Stimulated activated memory B cell treated with anti-CD40 and anti-IgM and Interleukin-4, amounts not matched to agents 10 μg/mL and 1 μg/mL and 100 μg/mL, for 72 hours (primary cell): ENCODE measurements around the gene SEC16A.

ENCODE experiments used
- ATAC-seq: fragments of 150-1000 bp; cut with Tn5 transposase; 2 replicates; pipeline ENCODE4 v1.10.0; 2021
- H3K27ac Mint-ChIP-seq: one replicate; pipeline ENCODE4 v1.8.0; 2022; ENCODE audit warnings: mild to moderate bottlenecking, mixed read lengths
- H3K27me3 Mint-ChIP-seq: one replicate; pipeline ENCODE4 v1.8.0; 2022; ENCODE audit warnings: mixed read lengths
- H3K36me3 Mint-ChIP-seq: one replicate; pipeline ENCODE4 v1.8.0; 2022; ENCODE audit warnings: mixed read lengths
- H3K4me1 Mint-ChIP-seq: one replicate; pipeline ENCODE4 v1.8.0; 2022; ENCODE audit warnings: mixed read lengths
- H3K4me3 Mint-ChIP-seq: one replicate; pipeline ENCODE4 v1.8.0; 2022; ENCODE audit warnings: mild to moderate bottlenecking, moderate library complexity, mixed read lengths
- H3K9me3 Mint-ChIP-seq: one replicate; pipeline ENCODE4 v1.8.0; 2022; ENCODE audit warnings: mixed read lengths

The SEC16A gene

DNA sequence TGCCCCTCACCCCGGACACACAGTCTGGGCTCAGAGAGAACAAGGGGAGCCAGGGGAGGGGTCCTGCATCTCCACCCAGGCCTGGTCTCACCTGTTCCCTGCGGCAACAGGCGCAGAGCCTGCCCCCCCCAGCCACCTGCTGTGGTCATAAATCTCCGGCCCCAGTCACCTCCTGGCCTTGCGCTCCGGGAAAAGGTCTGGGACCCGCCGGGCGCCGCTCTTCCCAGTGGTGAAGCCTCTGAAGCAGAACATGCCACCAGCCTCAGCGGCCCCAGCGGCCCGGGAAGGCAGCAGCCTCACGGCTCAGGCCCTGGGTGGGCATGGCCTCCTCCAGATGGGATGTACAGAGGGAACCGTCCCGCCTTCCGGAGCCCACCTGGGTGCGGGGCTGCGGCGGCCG lies 42.4 kb upstream of the SEC16A start:
- no peak overlapping the region for H3K4me3 Mint-ChIP-seq
- peaks cover 24% of the 10 kb centered on the region for H3K4me1 Mint-ChIP-seq
- no peak overlapping the region for H3K27ac Mint-ChIP-seq

DNA sequence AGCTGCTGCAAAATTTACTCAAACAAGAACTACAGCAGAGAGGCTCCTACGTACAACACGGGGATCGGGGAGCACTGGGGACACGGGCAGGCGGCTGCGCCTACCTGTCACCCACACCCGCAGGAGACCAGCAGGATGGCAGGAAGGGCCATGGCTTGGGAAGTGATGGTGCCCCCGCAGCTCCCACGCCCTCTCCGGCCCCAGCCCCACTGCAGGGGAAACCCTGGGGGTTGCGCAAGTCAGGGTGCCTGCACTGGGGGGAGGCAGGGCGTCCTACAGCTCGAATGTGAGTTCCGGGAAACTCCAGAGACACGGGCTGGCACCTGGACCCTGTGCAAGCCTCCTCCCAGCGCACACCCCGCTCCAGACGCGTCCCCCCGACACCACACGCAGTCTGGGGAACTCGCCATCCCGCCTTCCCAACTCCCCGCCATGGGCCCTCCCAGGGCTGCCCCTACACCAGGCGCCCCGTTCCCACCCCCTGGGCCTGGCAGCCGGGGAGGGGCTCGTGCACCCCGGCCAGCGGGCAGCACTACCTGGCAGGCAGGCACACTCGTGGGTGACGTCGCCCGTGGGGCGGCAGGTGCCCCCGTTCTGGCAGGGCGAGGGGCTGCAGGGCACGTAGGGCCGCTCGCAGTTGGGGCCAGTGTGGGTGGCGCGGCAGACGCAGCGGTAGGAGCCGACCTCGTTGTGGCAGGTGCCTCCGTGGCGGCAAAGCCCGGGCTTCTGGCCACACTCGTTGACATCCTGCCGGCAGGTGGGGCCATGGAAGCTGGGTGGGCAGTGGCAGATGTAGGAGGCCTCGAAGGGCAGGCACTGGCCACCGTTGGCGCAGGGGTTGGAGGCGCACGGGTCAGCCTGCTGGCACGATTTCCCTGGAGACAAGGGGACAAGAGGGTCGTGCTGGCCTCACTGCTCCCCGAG lies 39.7 kb upstream of the SEC16A start:
- Mint-ChIP-seq H3K4me3 (no peak overlapping the region), H3K4me1 (peaks cover 4% of the 10 kb centered on the region), H3K27ac (no peak overlapping the region), H3K9me3 (no peaks in the 10 kb centered on the region), H3K27me3 (no peaks in the 10 kb centered on the region), H3K36me3 (peaks cover 14% of the 10 kb centered on the region)
- ATAC-seq: peak; percentile 24

More for the DNA sequence above, 42.4 kb upstream of the SEC16A start:
- no peak for ATAC-seq
- Mint-ChIP-seq H3K27me3 (no peaks in the 10 kb centered on the region), H3K36me3 (peaks cover 8% of the 10 kb centered on the region), H3K9me3 (no peaks in the 10 kb centered on the region)

DNA sequence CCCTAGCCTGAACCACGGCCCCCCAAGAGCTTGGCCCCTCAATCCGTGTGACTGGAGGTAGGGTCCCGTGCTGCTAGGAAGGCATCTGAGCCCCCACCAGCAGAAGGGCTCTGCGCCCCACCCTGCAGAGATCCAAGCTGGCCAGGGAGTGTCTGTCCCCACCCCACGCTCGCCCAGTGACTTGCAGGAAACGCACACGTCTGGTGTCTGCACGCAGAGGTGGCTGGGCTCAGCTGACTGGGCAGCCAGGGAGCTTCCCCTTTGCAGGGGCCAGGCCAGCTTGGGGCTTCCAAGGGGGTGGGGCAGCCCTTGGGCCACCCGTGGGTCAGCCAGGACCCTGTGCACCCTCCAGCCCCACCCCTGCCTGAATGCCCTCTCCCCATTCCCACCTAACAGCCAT lies 38.7 kb upstream of the SEC16A start:
- Mint-ChIP-seq H3K36me3 (peaks cover 18% of the 10 kb centered on the region), H3K27me3 (no peaks in the 10 kb centered on the region), H3K27ac (peak overlapping the region; percentile 35)

DNA sequence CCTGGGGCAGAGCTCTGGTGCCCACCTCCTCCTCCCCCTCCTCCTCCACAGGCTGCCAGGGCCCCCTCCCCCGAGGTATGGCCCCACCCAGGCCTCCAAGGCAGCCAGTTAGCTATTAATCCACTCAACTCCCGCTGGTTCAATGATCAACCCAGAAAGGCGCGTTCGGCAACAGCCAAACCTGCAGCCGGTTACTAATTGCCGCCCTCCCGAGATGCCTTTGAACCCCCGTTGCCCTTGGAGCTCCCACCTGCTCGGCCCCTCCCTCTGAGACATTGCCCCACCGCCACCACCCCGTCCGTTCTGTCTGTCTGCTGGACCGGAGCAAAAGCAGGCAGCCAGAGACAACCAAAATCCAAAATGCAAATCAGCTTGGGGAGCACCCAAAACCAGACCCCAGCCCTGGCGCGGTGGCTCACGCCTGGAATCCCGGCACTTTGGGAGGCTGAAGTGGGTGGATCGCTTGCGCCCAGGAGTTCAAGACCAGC lies 37.3 kb upstream of the SEC16A start:
- Mint-ChIP-seq H3K4me1 (no peaks in the 10 kb centered on the region), H3K27me3 (no peaks in the 10 kb centered on the region), H3K4me3 (no peak overlapping the region), H3K27ac (no peak overlapping the region), H3K36me3 (peaks cover 31% of the 10 kb centered on the region), H3K9me3 (no peaks in the 10 kb centered on the region)
- ATAC-seq: no peak

More for the DNA sequence above, 38.7 kb upstream of the SEC16A start:
- peak; percentile 34 for ATAC-seq
- no peaks in the 10 kb centered on the region for H3K9me3 Mint-ChIP-seq
- H3K4me3 Mint-ChIP-seq: no peak overlapping the region
- peaks cover 4% of the 10 kb centered on the region for H3K4me1 Mint-ChIP-seq

DNA sequence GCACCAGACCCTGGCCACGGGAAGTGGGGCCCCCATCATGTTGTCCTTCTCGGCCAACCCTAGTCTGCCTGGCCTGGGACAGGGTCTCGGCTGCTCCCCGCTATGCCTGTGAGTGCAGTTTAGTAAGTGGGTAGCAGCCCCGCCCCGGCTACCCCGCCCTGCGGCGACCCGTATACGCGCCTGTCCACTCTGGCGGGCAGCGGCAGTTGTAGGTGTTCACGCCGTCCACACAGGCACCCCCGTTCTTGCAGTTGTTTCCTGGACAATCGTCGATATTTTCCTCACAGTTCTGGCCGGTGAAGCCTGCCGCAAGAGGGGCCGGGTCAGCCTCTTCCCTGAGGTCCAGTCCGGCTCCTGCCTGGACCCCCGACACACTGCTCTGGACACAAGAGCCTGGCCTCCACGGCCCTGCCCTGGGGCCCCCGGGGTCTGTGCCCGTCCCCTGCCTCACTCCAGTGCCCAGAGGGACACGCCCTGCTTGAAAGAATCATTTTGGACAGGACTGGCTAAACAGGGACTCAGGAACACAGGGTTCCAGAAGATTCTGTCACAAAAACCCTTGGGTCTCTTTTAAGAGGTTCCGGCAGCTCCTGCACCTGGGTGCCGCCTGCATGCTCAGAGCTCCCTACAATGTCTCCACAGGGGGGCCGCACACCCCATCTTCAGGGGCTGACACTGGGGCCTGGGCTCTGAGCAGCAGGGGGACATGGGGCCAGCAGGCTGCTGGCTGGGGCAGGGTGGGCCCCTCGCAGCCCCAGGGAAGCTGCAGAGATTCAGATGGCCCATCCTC lies 36.6 kb upstream of the SEC16A start:
- H3K4me3 Mint-ChIP-seq: no peak overlapping the region
- H3K4me1 Mint-ChIP-seq: no peaks in the 10 kb centered on the region
- no peak overlapping the region for H3K27ac Mint-ChIP-seq
- no peak for ATAC-seq
- peaks cover 36% of the 10 kb centered on the region for H3K36me3 Mint-ChIP-seq
- H3K9me3 Mint-ChIP-seq: no peaks in the 10 kb centered on the region
- no peaks in the 10 kb centered on the region for H3K27me3 Mint-ChIP-seq

DNA sequence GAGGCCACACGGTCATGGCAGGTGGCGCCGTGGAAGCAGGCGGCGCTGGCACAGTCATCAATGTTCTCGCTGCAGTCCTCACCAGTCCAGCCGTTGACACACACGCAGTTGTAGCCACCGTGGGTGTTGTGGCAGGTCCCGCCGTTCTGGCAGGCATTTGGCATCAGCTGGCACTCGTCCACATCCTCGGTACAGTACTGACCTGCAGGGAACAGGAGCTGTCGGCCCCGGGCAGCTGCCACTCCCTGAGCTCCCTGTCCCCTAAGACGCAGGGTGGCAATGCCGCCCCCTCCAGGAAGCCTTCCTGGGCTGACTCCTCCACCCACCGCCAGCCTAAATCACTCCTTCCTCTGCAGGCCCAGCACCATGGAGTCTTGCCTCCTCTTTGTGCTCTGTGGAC lies 35.8 kb upstream of the SEC16A start:
- Mint-ChIP-seq H3K27me3 (no peaks in the 10 kb centered on the region), H3K36me3 (peaks cover 36% of the 10 kb centered on the region)

DNA sequence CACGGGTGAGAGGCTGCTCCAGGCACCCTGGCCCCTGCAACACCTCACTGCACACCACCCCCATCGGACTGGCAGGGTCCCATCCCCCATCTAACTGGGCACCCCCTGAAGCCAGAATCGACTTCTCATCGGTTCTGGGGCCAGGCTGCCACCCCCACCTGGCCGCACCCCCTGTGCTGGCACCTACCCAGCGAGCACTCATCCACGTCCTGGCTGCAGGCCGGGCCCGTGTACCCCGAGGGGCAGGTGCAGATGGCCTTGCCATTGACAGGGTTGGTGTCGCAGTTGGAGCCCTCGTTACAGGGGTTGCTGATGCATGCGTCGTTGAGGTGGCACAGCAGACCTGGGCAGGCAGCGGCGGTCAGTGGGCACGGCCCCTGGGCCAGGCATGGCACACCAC lies 35.1 kb upstream of the SEC16A start:
- H3K4me3 Mint-ChIP-seq: no peak overlapping the region
- no peaks in the 10 kb centered on the region for H3K9me3 Mint-ChIP-seq
- H3K4me1 Mint-ChIP-seq: no peaks in the 10 kb centered on the region
- H3K27ac Mint-ChIP-seq: no peak overlapping the region
- ATAC-seq: no peak
- H3K27me3 Mint-ChIP-seq: no peaks in the 10 kb centered on the region
- peaks cover 37% of the 10 kb centered on the region for H3K36me3 Mint-ChIP-seq

More for the DNA sequence above, 35.8 kb upstream of the SEC16A start:
- no peak for ATAC-seq
- Mint-ChIP-seq H3K9me3 (no peaks in the 10 kb centered on the region), H3K4me1 (no peaks in the 10 kb centered on the region), H3K27ac (no peak overlapping the region), H3K4me3 (no peak overlapping the region)

DNA sequence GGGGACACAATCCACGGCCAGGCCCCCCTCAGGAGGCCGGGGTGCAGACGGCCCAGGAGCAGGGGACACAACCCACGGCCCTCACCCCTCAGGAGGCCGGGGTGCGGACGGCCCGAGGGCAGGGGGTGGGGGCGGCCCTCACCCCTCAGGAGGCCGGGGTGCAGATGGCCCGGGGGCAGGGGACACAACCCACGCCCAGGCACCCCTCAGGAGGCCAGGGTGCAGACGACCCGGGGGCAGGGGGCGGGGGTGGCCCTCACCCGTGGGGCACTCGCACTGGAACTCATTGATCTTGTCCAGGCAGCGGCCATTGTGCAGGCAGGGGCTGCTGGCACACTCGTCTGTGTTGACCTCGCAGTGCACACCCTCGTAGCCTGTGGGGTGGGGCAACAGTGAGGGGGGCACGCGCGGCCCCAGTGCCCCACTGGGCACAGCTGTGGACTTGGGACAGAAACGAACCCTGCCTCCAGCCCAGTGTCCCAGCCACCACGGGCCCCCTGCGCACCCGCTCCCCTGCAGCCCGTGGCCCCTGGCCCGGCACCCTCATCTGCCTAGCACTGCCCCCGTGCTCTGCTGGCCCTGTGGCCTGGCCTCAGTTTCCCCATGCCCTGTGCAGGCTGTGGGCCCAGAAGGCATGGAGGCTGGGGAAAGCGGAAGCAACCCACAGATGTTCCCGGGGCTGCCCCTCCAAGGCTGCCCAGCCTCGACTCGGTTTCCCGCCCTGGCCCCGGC lies 34.3 kb upstream of the SEC16A start:
- Mint-ChIP-seq H3K9me3 (no peaks in the 10 kb centered on the region), H3K36me3 (peaks cover 36% of the 10 kb centered on the region), H3K4me3 (no peak overlapping the region), H3K27me3 (no peaks in the 10 kb centered on the region), H3K4me1 (no peaks in the 10 kb centered on the region), H3K27ac (no peak overlapping the region)
- ATAC-seq: peak; percentile 52

DNA sequence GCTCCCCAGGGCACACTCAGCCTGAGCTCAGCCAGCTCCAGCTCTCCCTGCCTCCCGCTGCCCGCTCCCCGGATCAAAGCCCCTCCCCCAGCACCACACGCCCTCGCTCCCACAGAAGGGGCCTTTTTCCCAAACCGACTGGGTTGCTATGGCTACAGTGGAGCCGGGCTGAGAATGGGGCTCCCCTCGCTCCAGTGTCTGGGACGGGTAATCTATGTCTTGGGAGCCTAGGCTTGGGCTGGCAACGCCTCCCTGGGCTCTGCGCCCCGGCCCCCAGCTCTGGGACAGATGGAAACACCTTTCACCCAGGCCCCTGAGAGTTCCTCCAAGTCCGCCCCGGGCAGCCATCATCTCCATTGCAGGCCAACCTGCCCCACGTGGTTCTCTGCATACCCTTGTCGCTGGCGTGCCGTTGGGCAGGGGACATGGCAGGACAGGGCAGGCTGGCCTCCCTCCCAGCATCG lies 33.4 kb upstream of the SEC16A start:
- no peaks in the 10 kb centered on the region for H3K4me1 Mint-ChIP-seq
- no peak overlapping the region for H3K27ac Mint-ChIP-seq
- H3K9me3 Mint-ChIP-seq: no peaks in the 10 kb centered on the region
- no peak for ATAC-seq
- peaks cover 38% of the 10 kb centered on the region for H3K36me3 Mint-ChIP-seq
- H3K4me3 Mint-ChIP-seq: no peak overlapping the region
- no peaks in the 10 kb centered on the region for H3K27me3 Mint-ChIP-seq

DNA sequence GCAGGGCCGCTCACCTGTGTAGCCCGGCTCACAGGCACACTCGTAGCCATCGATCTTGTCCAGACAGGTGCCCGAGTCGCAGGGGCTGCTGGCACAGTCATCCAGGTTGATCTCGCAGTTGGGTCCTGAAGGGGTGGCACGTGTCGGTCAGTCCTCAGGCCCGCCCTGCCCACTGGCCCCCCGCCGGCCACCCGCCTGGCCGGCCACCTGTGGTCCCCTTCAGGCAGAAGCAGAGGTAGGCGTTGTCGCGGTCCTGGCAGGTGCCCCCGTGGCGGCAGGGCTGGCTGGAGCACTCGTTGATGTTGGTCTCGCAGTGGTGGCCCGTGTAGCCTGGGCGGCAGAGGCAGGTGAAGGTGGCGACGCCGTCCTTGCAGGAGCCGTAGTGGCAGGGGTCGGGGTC lies 32.4 kb upstream of the SEC16A start:
- no peak for ATAC-seq
- H3K27ac Mint-ChIP-seq: no peak overlapping the region

DNA sequence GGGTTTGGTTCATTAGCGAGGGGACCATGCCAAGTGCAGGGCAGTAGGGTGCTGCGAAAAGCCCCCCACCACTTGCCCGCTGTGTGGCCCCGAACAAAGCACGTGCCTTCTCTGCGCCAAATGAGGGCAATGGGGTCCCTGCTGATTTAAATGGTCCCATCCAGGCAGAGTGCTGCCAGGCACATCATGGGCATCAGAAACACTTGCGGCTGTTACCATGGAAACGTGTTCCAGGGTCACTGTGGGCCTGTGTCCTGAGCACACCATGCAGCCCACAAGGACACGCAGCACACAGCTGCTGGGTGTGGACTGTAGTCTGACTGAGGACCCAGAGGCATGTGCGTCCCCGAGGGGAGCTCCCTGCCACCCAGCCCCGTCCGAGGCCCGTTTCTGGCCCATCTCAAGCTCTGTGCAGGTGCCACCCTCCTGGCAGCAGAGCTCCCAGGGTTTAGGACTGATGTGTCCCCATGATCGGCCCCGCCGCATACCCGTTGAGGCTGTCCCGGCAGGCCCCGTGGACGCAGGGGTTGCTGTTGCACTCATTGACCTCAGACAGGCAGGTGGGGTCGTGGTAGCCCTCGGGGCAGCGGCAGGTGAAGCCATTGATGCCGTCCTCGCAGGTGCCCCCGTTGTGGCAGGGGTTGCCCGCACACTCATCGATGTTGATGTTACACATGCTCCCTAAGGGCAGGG lies 31.3 kb upstream of the SEC16A start:
- H3K9me3 Mint-ChIP-seq: no peaks in the 10 kb centered on the region
- peaks cover 44% of the 10 kb centered on the region for H3K36me3 Mint-ChIP-seq
- no peak overlapping the region for H3K27ac Mint-ChIP-seq

More for the DNA sequence above, 32.4 kb upstream of the SEC16A start:
- Mint-ChIP-seq H3K9me3 (no peaks in the 10 kb centered on the region), H3K27me3 (no peaks in the 10 kb centered on the region), H3K4me1 (no peaks in the 10 kb centered on the region), H3K4me3 (no peak overlapping the region), H3K36me3 (peaks cover 44% of the 10 kb centered on the region)

DNA sequence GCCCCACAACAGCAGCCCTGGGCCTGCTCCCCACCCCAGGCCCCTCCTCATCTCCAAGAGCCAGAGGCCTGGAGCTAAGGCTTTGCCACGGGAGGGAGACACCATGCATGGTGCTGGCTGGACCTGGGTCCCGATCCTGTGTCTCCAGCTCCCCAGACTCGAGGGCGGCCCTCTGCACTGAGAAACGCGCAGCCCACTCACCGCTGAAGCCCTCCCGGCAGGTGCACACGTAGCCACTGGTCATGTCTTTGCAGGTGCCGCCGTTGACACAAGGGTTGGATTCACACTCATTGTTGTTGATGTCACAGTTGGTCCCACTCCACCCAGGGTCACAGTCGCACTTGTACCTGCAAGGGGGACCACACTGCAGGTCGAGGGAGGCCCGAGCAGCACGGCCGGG lies 30.4 kb upstream of the SEC16A start:
- ATAC-seq: no peak
- Mint-ChIP-seq H3K4me3 (no peak overlapping the region), H3K36me3 (peaks cover 44% of the 10 kb centered on the region), H3K4me1 (no peaks in the 10 kb centered on the region), H3K27me3 (no peaks in the 10 kb centered on the region), H3K27ac (no peak overlapping the region), H3K9me3 (no peaks in the 10 kb centered on the region)

More for the DNA sequence above, 31.3 kb upstream of the SEC16A start:
- no peaks in the 10 kb centered on the region for H3K4me1 Mint-ChIP-seq
- no peak overlapping the region for H3K4me3 Mint-ChIP-seq
- ATAC-seq: no peak
- no peaks in the 10 kb centered on the region for H3K27me3 Mint-ChIP-seq

DNA sequence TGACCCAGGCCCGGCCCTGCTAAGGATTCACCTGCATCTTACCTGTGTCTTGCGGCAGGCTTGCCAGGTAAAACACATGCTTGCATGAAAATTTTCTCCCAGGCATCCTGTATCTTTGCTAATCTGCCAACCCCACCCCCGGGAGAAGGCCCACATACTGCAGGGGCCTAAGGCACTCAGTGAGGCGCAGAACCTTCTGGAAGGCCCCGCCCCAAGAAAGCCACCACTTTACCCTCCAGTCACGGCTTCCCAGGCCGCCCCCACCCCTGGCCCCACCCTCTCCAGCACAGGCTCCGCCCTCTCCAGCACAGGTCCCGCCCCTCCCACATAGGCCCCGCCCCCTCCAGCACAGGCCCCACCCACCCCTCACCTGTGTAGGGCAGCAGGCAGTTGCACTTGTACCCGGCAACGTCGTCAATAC lies 29.8 kb upstream of the SEC16A start:
- ATAC-seq: no peak
- no peaks in the 10 kb centered on the region for H3K27me3 Mint-ChIP-seq
- no peaks in the 10 kb centered on the region for H3K9me3 Mint-ChIP-seq
- no peaks in the 10 kb centered on the region for H3K4me1 Mint-ChIP-seq
- H3K4me3 Mint-ChIP-seq: no peak overlapping the region
- no peak overlapping the region for H3K27ac Mint-ChIP-seq
- H3K36me3 Mint-ChIP-seq: peaks cover 38% of the 10 kb centered on the region
